Neural cell (in vitro differentiated cells): Measurements from ENCODE around the gene FARP1. TPM values are rescaled to one million over a fixed set of nuclear protein-coding genes. Genes with fewer than 3 reads are reported as not detected.

Source experiments
- H2AFZ ChIP-seq: fragments of 200-600, 300-800 bp; sonication (generic), shearing (Covaris generic); 2 replicates; pipeline ENCODE4 v1.6.0; 2014; ENCODE audit warnings: low read depth, mild to moderate bottlenecking, antibody characterized with exemption, low read length, moderate library complexity
- H3F3A ChIP-seq: fragments of 200-600 bp; shearing (Covaris generic); 2 replicates; pipeline ENCODE4 v1.6.1; 2016; ENCODE audit warnings: mild to moderate bottlenecking, moderate library complexity, mixed read lengths, antibody characterized with exemption, low read length; ENCODE audit not compliant: insufficient read depth, poor library complexity, severe bottlenecking
- H3K27ac ChIP-seq: fragments of 200-600, 300-800 bp; sonication (generic), shearing (Covaris generic); 2 replicates; pipeline ENCODE4 v1.5.1; 2014; ENCODE audit warnings: mild to moderate bottlenecking, low read length, moderate library complexity
- H3K27me3 ChIP-seq: fragments of 300-800, 200-600 bp; sonication (generic), shearing (Covaris generic); 2 replicates; pipeline ENCODE4 v1.6.0; 2014; ENCODE audit warnings: mild to moderate bottlenecking, low read depth, low read length, moderate library complexity; ENCODE audit not compliant: insufficient read depth
- H3K36me3 ChIP-seq: fragments of 300-800, 200-600 bp; sonication (generic), shearing (Covaris generic); 2 replicates; pipeline ENCODE4 v1.5.1; 2014; ENCODE audit warnings: mild to moderate bottlenecking, antibody characterized with exemption, low read length, moderate library complexity; ENCODE audit not compliant: insufficient read depth
- H3K4me2 ChIP-seq: fragments of 300-800, 200-600 bp; sonication (generic), shearing (Covaris generic); 2 replicates; pipeline ENCODE4 v1.6.0; 2014; ENCODE audit warnings: mild to moderate bottlenecking, low read length
- H3K4me3 ChIP-seq: fragments of 300-800, 200-600 bp; sonication (generic), shearing (Covaris generic); 2 replicates; pipeline ENCODE4 v1.5.1; 2014; ENCODE audit warnings: mild to moderate bottlenecking, low read length, moderate library complexity
- H3K79me2 ChIP-seq: fragments of 200-600 bp; shearing (Covaris generic); replicated peaks from 2 replicates; pipeline ENCODE4 v1.6.0; 2014; ENCODE audit warnings: mild to moderate bottlenecking, low read length, moderate library complexity; ENCODE audit not compliant: insufficient read depth
- H3K9ac ChIP-seq: fragments of 300-800, 200-600 bp; sonication (generic), shearing (Covaris generic); 2 replicates; pipeline ENCODE4 v1.6.1; 2016; ENCODE audit warnings: mild to moderate bottlenecking, low read length, mixed read lengths
- H3K9me2 ChIP-seq: fragments of 200-600 bp; shearing (Covaris generic); 2 replicates; pipeline ENCODE4 v1.6.1; 2016; ENCODE audit warnings: mild to moderate bottlenecking, low read length, mixed read lengths; ENCODE audit not compliant: insufficient read depth
- H3K9me3 ChIP-seq: fragments of 200-600, 300-800 bp; sonication (generic), shearing (Covaris generic); 2 replicates; pipeline ENCODE4 v1.6.1; 2016; ENCODE audit warnings: mild to moderate bottlenecking, mixed run types, low read length, moderate library complexity, mixed read lengths
- H4K20me1 ChIP-seq: fragments of 200-600 bp; shearing (Covaris generic); 2 replicates; pipeline ENCODE4 v1.6.1; 2016; ENCODE audit warnings: mild to moderate bottlenecking, mixed run types; ENCODE audit not compliant: insufficient read depth
- EP300 ChIP-seq: fragments of 450-650 bp; conservative IDR thresholded peaks from 2 replicates; pipeline ENCODE4 v1.6.1; 2014; ENCODE audit warnings: antibody characterized with exemption, mild to moderate bottlenecking, moderate library complexity; ENCODE audit not compliant: poor library complexity, severe bottlenecking
- EZH2 ChIP-seq: fragments of 200-600, 300-800 bp; shearing (Covaris generic), sonication (generic); IDR thresholded peaks from 2 replicates; pipeline ENCODE4 v1.6.1; 2014; ENCODE audit warnings: antibody characterized with exemption, low read length, borderline replicate concordance, mild to moderate bottlenecking; ENCODE audit not compliant: insufficient read depth, poor library complexity, severe bottlenecking
- MXI1 ChIP-seq: fragments of 450-650 bp; conservative IDR thresholded peaks from 2 replicates; pipeline ENCODE4 v1.6.1; 2014; ENCODE audit warnings: antibody characterized with exemption, mild to moderate bottlenecking; ENCODE audit not compliant: poor library complexity, severe bottlenecking
- POLR2AphosphoS5 ChIP-seq: IDR thresholded peaks from 2 replicates; pipeline ENCODE4 v1.6.1; 2012
- RAD21 ChIP-seq: fragments of 450-650 bp; conservative IDR thresholded peaks from 2 replicates; pipeline ENCODE4 v1.6.1; 2014; ENCODE audit warnings: antibody characterized with exemption, mild to moderate bottlenecking, moderate library complexity
- SMC3 ChIP-seq: fragments of 450-650 bp; conservative IDR thresholded peaks from 2 replicates; pipeline ENCODE4 v1.6.1; 2014; ENCODE audit warnings: antibody characterized with exemption, mild to moderate bottlenecking, moderate library complexity; ENCODE audit not compliant: poor library complexity
- TAF1 ChIP-seq: IDR thresholded peaks from 2 replicates; pipeline ENCODE4 v1.6.1; 2012; ENCODE audit warnings: low read depth
- polyA plus RNA-seq: library from polyadenylated mRNA; depleted of rRNA; stranded (reverse); fragments of >200 nt; gene quantifications from 2 replicates; pipeline ENCODE4 v1.2.3, GENCODE V29; 2014
- TF ChIP-seq, protein P1 (sequence below): IDR thresholded peaks from 2 replicates; pipeline ENCODE4 v1.6.1; 2012; ENCODE audit warnings: borderline replicate concordance
- TF ChIP-seq, protein P2 (sequence below): fragments of 450-650 bp; IDR thresholded peaks from 2 replicates; pipeline ENCODE4 v1.5.1; 2014; ENCODE audit warnings: antibody characterized with exemption, mild to moderate bottlenecking, moderate library complexity; ENCODE audit not compliant: poor library complexity, severe bottlenecking

FARP1 gene
- polyA plus RNA-seq, 1 donor from 2014 or later = 19.7 TPM

DNA sequence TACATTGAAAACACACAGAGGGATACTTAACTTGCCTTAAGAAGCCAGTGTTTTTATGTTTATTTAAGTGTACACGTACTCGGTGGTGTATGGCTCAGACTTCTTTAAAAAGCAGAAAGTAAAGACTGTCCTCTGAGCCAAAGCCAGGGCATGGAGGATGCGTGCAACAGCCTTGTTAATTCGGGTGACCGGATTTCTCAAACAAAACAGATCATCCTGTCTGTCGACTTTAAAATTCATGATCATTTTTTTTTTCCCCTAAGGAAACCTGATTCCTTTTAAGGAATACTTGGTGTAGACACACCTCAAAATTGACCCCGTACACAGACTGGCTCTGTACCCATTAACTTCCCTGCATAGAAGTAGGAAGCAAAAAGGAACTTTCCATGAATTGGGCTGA is 158.8 kb downstream of the FARP1 start:
- Histone ChIP-seq H3K79me2 (peaks cover 42% of the 10 kb centered on the region), H3K9me2 (no peaks in the 10 kb centered on the region), H2AFZ (no peak overlapping the region), H3K27ac (no peak overlapping the region), H3K4me3 (no peak overlapping the region), H3K27me3 (no peaks in the 10 kb centered on the region), H3K4me2 (no peak overlapping the region), H3K36me3 (no peaks in the 10 kb centered on the region), H4K20me1 (no peaks in the 10 kb centered on the region), H3K9me3 (no peaks in the 10 kb centered on the region), H3K9ac (no peak overlapping the region), H3F3A (peaks cover 5% of the 10 kb centered on the region)
- TF ChIP-seq, protein P1, sequence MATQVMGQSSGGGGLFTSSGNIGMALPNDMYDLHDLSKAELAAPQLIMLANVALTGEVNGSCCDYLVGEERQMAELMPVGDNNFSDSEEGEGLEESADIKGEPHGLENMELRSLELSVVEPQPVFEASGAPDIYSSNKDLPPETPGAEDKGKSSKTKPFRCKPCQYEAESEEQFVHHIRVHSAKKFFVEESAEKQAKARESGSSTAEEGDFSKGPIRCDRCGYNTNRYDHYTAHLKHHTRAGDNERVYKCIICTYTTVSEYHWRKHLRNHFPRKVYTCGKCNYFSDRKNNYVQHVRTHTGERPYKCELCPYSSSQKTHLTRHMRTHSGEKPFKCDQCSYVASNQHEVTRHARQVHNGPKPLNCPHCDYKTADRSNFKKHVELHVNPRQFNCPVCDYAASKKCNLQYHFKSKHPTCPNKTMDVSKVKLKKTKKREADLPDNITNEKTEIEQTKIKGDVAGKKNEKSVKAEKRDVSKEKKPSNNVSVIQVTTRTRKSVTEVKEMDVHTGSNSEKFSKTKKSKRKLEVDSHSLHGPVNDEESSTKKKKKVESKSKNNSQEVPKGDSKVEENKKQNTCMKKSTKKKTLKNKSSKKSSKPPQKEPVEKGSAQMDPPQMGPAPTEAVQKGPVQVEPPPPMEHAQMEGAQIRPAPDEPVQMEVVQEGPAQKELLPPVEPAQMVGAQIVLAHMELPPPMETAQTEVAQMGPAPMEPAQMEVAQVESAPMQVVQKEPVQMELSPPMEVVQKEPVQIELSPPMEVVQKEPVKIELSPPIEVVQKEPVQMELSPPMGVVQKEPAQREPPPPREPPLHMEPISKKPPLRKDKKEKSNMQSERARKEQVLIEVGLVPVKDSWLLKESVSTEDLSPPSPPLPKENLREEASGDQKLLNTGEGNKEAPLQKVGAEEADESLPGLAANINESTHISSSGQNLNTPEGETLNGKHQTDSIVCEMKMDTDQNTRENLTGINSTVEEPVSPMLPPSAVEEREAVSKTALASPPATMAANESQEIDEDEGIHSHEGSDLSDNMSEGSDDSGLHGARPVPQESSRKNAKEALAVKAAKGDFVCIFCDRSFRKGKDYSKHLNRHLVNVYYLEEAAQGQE = no peak
- TF ChIP-seq EZH2 (no peak), RAD21 (no peak), EP300 (no peak), SMC3 (no peak)
- TF ChIP-seq, protein P2, sequence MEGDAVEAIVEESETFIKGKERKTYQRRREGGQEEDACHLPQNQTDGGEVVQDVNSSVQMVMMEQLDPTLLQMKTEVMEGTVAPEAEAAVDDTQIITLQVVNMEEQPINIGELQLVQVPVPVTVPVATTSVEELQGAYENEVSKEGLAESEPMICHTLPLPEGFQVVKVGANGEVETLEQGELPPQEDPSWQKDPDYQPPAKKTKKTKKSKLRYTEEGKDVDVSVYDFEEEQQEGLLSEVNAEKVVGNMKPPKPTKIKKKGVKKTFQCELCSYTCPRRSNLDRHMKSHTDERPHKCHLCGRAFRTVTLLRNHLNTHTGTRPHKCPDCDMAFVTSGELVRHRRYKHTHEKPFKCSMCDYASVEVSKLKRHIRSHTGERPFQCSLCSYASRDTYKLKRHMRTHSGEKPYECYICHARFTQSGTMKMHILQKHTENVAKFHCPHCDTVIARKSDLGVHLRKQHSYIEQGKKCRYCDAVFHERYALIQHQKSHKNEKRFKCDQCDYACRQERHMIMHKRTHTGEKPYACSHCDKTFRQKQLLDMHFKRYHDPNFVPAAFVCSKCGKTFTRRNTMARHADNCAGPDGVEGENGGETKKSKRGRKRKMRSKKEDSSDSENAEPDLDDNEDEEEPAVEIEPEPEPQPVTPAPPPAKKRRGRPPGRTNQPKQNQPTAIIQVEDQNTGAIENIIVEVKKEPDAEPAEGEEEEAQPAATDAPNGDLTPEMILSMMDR = no peak

DNA sequence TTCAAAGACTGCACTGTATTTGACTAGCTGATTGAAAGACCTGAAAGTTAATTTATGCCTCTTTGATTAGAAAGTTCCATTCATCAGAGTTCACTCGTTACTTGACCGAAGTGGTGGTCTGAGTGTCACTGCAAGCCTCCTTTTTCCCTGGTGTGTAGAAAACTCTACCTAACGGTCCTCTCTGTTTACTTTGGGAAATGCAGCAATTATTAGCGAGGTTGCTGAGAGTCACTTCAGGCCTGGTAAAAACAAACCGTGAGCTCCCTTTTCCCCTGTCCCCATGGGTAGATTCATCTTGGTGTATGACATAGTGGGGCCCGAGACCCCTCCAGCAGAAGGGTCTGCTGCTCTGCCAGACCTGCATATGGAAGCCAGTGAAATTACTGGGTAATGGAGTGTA is 161.0 kb downstream of the FARP1 start:
- H3K79me2 ChIP-seq = peaks cover 34% of the 10 kb centered on the region

More for the DNA sequence above, 161.0 kb downstream of the FARP1 start:
- no peak overlapping the region for H2AFZ ChIP-seq
- H3K27me3 ChIP-seq = no peaks in the 10 kb centered on the region
- H3K4me2 ChIP-seq = no peak overlapping the region
- no peaks in the 10 kb centered on the region for H4K20me1 ChIP-seq
- no peak for TF ChIP-seq TAF1
- no peak for TF ChIP-seq POLR2AphosphoS5
- TF ChIP-seq MXI1 = no peak
- TF ChIP-seq, protein P1 = no peak
- TF ChIP-seq, protein P2 = no peak
- TF ChIP-seq SMC3 = no peak
- no peak for TF ChIP-seq RAD21
- TF ChIP-seq EP300 = no peak
- TF ChIP-seq EZH2 = no peak
- H3K27ac ChIP-seq = no peak overlapping the region
- H3K9ac ChIP-seq = no peak overlapping the region
- H3K9me3 ChIP-seq = no peaks in the 10 kb centered on the region
- no peak overlapping the region for H3K4me3 ChIP-seq
- no peaks in the 10 kb centered on the region for H3K9me2 ChIP-seq
- peaks cover 5% of the 10 kb centered on the region for H3F3A ChIP-seq
- no peaks in the 10 kb centered on the region for H3K36me3 ChIP-seq
